HepG2 (cell line): ENCODE data around the gene SNX12. TPM values are rescaled to one million over a fixed set of nuclear protein-coding genes. Genes with fewer than 3 reads are reported as not detected.

Experiments used
- ATAC-seq: fragments of 200-7000 bp; cut with Tn5 transposase; 3 replicates; pipeline ENCODE4 v1.9.1; 2020; ENCODE audit warnings: mild to moderate bottlenecking, moderate library complexity
- BruUV-seq: library from RNA; stranded (reverse); fragments of 400-500 nt; replicated peaks from 2 replicates; lab custom pipeline; 2021; lab: Mats Ljungman, UMichigan
- CTCF ChIA-PET: fragments of 300-600 bp; formaldehyde crosslinking; extraction: SDS; loops from one replicate; lab custom pipeline; 2021; ENCODE audit warnings: low total read pairs, inconsistent platforms, low intra/inter-chr PET ratio; lab: Yijun Ruan, JAX
- POLR2A ChIA-PET: fragments of 350-600 bp; sonication (Branson Sonifier 250); formaldehyde crosslinking; loops from one replicate; lab custom pipeline; 2020; ENCODE audit warnings: antibody characterized with exemption, inconsistent platforms; lab: Yijun Ruan, JAX
- DNase-seq: peaks from one replicate; pipeline ENCODE4 v3.0.0-alpha.2; 2015; ENCODE audit warnings: low spot score
- FAIRE-seq: peaks from 3 replicates; lab custom pipeline; 2011; peaks lifted over from hg19 to GRCh38; lab: Jason Lieb, UNC
- H2AFZ ChIP-seq: one replicate; pipeline ENCODE4 v1.6.1; 2011; ENCODE audit warnings: low read length, inconsistent platforms
- H3K27ac ChIP-seq: fragments of 300-600 bp; 3 replicates; pipeline ENCODE4 v1.8.0; 2011; ENCODE audit warnings: mixed run types, mild to moderate bottlenecking, mixed read lengths, low read length, inconsistent platforms; ENCODE audit not compliant: insufficient read depth; ENCODE audit errors: extremely low read length
- H3K27me3 ChIP-seq, 2 experiments: fragments of 200-600 bp in 1 of 2; 2 replicates in 1 of 2; 3 replicates in 1 of 2; pipeline versions ENCODE4 v1.6.0 to v1.8.0; 2011; ENCODE audit warnings: low read length in 2 of 2, mild to moderate bottlenecking in 2 of 2, moderate library complexity in 2 of 2, inconsistent platforms in 1 of 2; ENCODE audit not compliant: insufficient read depth in 2 of 2, control insufficient read depth in 1 of 2
- H3K36me3 ChIP-seq, 2 experiments: fragments of 200-600 bp in 1 of 2; replicated peaks in 1 of 2; 2 replicates in 1 of 2; 3 replicates in 1 of 2; pipeline versions ENCODE4 v1.5.1 to v1.8.0; 2011; ENCODE audit warnings: low read length in 2 of 2, inconsistent platforms in 1 of 2; ENCODE audit not compliant: insufficient read depth in 2 of 2, control insufficient read depth in 1 of 2
- H3K4me1 ChIP-seq: 2 replicates; pipeline ENCODE4 v1.5.1; 2012; ENCODE audit warnings: low read length, inconsistent platforms; ENCODE audit not compliant: insufficient read depth
- H3K4me2 ChIP-seq: 2 replicates; pipeline ENCODE4 v1.6.0; 2011; ENCODE audit warnings: low read depth, low read length, inconsistent platforms
- H3K4me3 ChIP-seq, 3 experiments: fragments of 200-600 bp in 1 of 3; sonication (generic), shearing (Covaris generic) in 1 of 3; replicated peaks in 1 of 3; 2 replicates each; pipeline ENCODE4 v1.5.1; 2011 to 2016; ENCODE audit warnings: low read length in 3 of 3, inconsistent platforms in 2 of 3, low read depth in 2 of 3, mild to moderate bottlenecking in 2 of 3, control low read depth in 1 of 3, mixed read lengths in 1 of 3; ENCODE audit not compliant: insufficient read depth in 1 of 3
- H3K79me2 ChIP-seq: one replicate; pipeline ENCODE4 v1.6.1; 2011; ENCODE audit warnings: low read length, inconsistent platforms; ENCODE audit not compliant: insufficient read depth
- H3K9ac ChIP-seq: 2 replicates; pipeline ENCODE4 v1.6.0; 2011; ENCODE audit warnings: mild to moderate bottlenecking, low read depth, low read length, inconsistent platforms; ENCODE audit not compliant: insufficient read depth
- H3K9me3 ChIP-seq: 2 replicates; pipeline ENCODE4 v1.5.1; 2012; ENCODE audit warnings: mild to moderate bottlenecking, low read length
- H4K20me1 ChIP-seq: 2 replicates; pipeline ENCODE4 v1.6.0; 2011; ENCODE audit warnings: inconsistent platforms, mild to moderate bottlenecking, low read length, moderate library complexity; ENCODE audit not compliant: insufficient read depth
- CREM ChIP-seq, 2 experiments: sonication (generic) in 1 of 2; formaldehyde crosslinking in 1 of 2; IDR thresholded peaks; 2 replicates each; pipeline versions ENCODE4 v1.4.0 to v1.6.1; 2016 to 2020; ENCODE audit warnings: antibody characterized with exemption in 1 of 2, mild to moderate bottlenecking in 1 of 2, missing genetic modification reagents in 1 of 2
- MAFK ChIP-seq, 2 experiments: IDR thresholded peaks in 1 of 2; conservative IDR thresholded peaks in 1 of 2; 2 replicates each; pipeline ENCODE4 v1.6.1; 2011; ENCODE audit warnings: improper control_type of control experiment in 2 of 2, low read length in 2 of 2
- MBNL3 ChIP-seq: fragments of 250-450 bp; sonication (Bioruptor Pico); conservative IDR thresholded peaks from 2 replicates; pipeline ENCODE4 v1.8.0; 2022; ENCODE audit warnings: mild to moderate bottlenecking, inconsistent platforms
- NCOR1 ChIP-seq: fragments of 200-600 bp; sonication (generic); IDR thresholded peaks from 2 replicates; pipeline ENCODE4 v1.7.0; 2017; ENCODE audit warnings: antibody characterized with exemption, low read length, borderline replicate concordance
- NFRKB ChIP-seq: fragments of 450-650 bp; IDR thresholded peaks from 2 replicates; pipeline ENCODE4 v1.6.1; 2017
- NFYC ChIP-seq: IDR thresholded peaks from 2 replicates; pipeline ENCODE4 v1.6.1; 2016; ENCODE audit warnings: missing genetic modification reagents, missing compliant biosample characterization
- POLR2AphosphoS2 ChIP-seq: IDR thresholded peaks from 2 replicates; pipeline ENCODE4 v1.6.1; 2011; ENCODE audit warnings: low read depth, low read length, improper control_type of control experiment
- RBM39 ChIP-seq: fragments of 200-400 bp; formaldehyde crosslinking; IDR thresholded peaks from one replicate; pipeline ENCODE4 v1.6.1; 2018; ENCODE audit warnings: antibody characterized with exemption, mild to moderate bottlenecking, low read depth, low read length; ENCODE audit not compliant: poor library complexity, severe bottlenecking
- SNAPC5 ChIP-seq: sonication (generic); formaldehyde crosslinking; IDR thresholded peaks from 2 replicates; pipeline ENCODE4 v1.8.1; 2023; ENCODE audit warnings: mild to moderate bottlenecking, missing genetic modification reagents, borderline replicate concordance
- SOX5 ChIP-seq: IDR thresholded peaks from 2 replicates; pipeline ENCODE4 v1.6.1; 2016; ENCODE audit warnings: borderline replicate concordance
- TBP ChIP-seq: sonication (generic); formaldehyde crosslinking; IDR thresholded peaks from 2 replicates; pipeline ENCODE4 v1.5.0; 2020; ENCODE audit warnings: missing genetic modification reagents
- TGIF2 ChIP-seq: IDR thresholded peaks from 2 replicates; pipeline ENCODE4 v1.6.1; 2016; ENCODE audit warnings: control low read depth, missing compliant biosample characterization
- ZNF333 ChIP-seq: sonication (generic); formaldehyde crosslinking; IDR thresholded peaks from 2 replicates; pipeline ENCODE4 v1.4.0; 2020; ENCODE audit warnings: mild to moderate bottlenecking, missing genetic modification reagents, borderline replicate concordance
- ZNF367 ChIP-seq: sonication (generic); formaldehyde crosslinking; IDR thresholded peaks from 2 replicates; pipeline ENCODE4 v1.4.0; 2020; ENCODE audit warnings: missing genetic modification reagents, borderline replicate concordance
- ZNF557 ChIP-seq: sonication (generic); formaldehyde crosslinking; IDR thresholded peaks from 2 replicates; pipeline ENCODE4 v1.4.0; 2020; ENCODE audit warnings: missing genetic modification reagents
- ZNF792 ChIP-seq: IDR thresholded peaks from 2 replicates; pipeline ENCODE4 v1.6.1; 2016
- ZSCAN30 ChIP-seq: sonication (generic); formaldehyde crosslinking; IDR thresholded peaks from 2 replicates; pipeline ENCODE4 v1.5.0; 2020; ENCODE audit warnings: mild to moderate bottlenecking, missing genetic modification reagents
- WGBS: methylation state at CpG from one replicate; pipeline ENCODE4 v1.1.6; 2017; ENCODE audit warnings: low lambda C conversion rate; 5-methylcytosine and 5-hydroxymethylcytosine counted together
- in situ Hi-C: cut with HindIII; loops from 2 replicates; pipeline ENCODE4 v1.10.0; 2017; ENCODE audit warnings: low pct_unique_long_range_greater_than_20kb; ENCODE audit not compliant: extremely low pct_ligation_motif_present
- intact Hi-C: fragments of 100-400 bp; cut with micrococcal nuclease; formaldehyde crosslinking; loops from one replicate; pipeline ENCODE4 v1.10.0; 2022; ENCODE audit not compliant: unreplicated experiment
- polyA plus RNA-seq, 8 experiments: library from polyadenylated mRNA; depleted of rRNA in 3 of 8; stranded (reverse) in 7 of 8; unstranded in 1 of 8; fragments of >200 nt; fragmentation: Illumina TruSeq in 4 of 8; extraction: Trizol in 4 of 8; gene quantifications; 2 replicates each; pipeline versions ENCODE4 v1.2.1 to v1.2.3, GENCODE V29; 2011 to 2016; ENCODE audit warnings: low read depth in 4 of 8, missing spikeins in 1 of 8, mixed read lengths in 1 of 8; ENCODE audit not compliant: insufficient read depth in 1 of 8
- total RNA-seq, 5 experiments: library from RNA; depleted of rRNA; stranded (reverse); fragments of >200 nt; fragmentation: Illumina TruSeq; extraction: Trizol; gene quantifications; 2 replicates each; pipeline ENCODE4 v1.2.3, GENCODE V29; 2016; ENCODE audit warnings: low read depth in 1 of 5
- TF ChIP-seq, protein P1 (sequence below): IDR thresholded peaks from 2 replicates; pipeline ENCODE4 v1.6.1; 2016; ENCODE audit warnings: missing compliant biosample characterization, missing genetic modification reagents, borderline replicate concordance
- TF ChIP-seq, protein P2 (sequence below): sonication (generic); formaldehyde crosslinking; conservative IDR thresholded peaks from 2 replicates; pipeline ENCODE4 v1.8.0; 2022; ENCODE audit warnings: mild to moderate bottlenecking, moderate library complexity, missing genetic modification reagents

The SNX12 gene
- total and polyA plus RNA-seq, 2 of the 13 experiments (the other 11 are each of a cell fraction or from before 2014, with no cell fraction given) = 30.3 to 42.2 TPM

GRCh38 chrX:71098951-71099506 is 30.9 kb upstream of the SNX12 start:
- H3K79me2 ChIP-seq = no peaks in the 10 kb centered on the region
- FAIRE-seq (no peak), DNase-seq (no peak), ATAC-seq (no peak)
- 55% methylated on average over 4 of the region's 5 CpGs for WGBS
- no peak overlapping the region for H2AFZ ChIP-seq
- no peaks in the 10 kb centered on the region; a peak in 1 of 5 replicates for H3K27me3 ChIP-seq
- H4K20me1 ChIP-seq = no peaks in the 10 kb centered on the region
- BruUV-seq = no TSS peak
- no peaks in the 10 kb centered on the region for H3K36me3 ChIP-seq
- no peak overlapping the region for H3K27ac ChIP-seq
- intact Hi-C loops (loop anchor here (1.0 to 5.0 kb wide), 2 partner anchors 30 to 83 kb away; no protein-coding TSS in a partner anchor), in situ Hi-C loops (no loop called here)
- no peak overlapping the region for H3K9ac ChIP-seq
- no peak overlapping the region for H3K4me3 ChIP-seq
- no peaks in the 10 kb centered on the region for H3K9me3 ChIP-seq
- ChIA-PET POLR2A (interaction anchor here (1.2 kb wide), 1 partner anchor 19 kb away, joined by 4 read pairs; the partner anchor contains the start of gene MED12), CTCF (interaction anchor here (2.5 kb wide), 1 partner anchor 30 kb away, joined by 13 read pairs; no protein-coding TSS in a partner anchor)
- no peak overlapping the region for H3K4me2 ChIP-seq
- TF ChIP-seq MAFK (conservative IDR thresholded peaks at IDR 0.05 in 1 of 2, IDR thresholded peaks at IDR 0.05 in 1 of 2; ENCODE audit: low read length in 2 of 2) (no peak), POLR2AphosphoS2 (no peak), NFYC (CRISPR knock-in tag) (no peak), NCOR1 (no peak), ZNF557 (CRISPR knock-in tag) (no peak), RBM39 (no peak), ZSCAN30 (CRISPR knock-in tag) (no peak), ZNF792 (CRISPR knock-in tag) (no peak), TBP (CRISPR knock-in tag) (no peak), ZNF367 (CRISPR knock-in tag) (no peak), SNAPC5 (CRISPR knock-in tag) (no peak), NFRKB (no peak), MBNL3 (no peak), SOX5 (no peak), CREM (IDR thresholded peaks at IDR 0.05) (no peak), CREM (CRISPR knock-in tag; IDR thresholded peaks at IDR 0.05) (no peak), ZNF333 (no peak), TGIF2 (CRISPR knock-in tag) (no peak)
- TF ChIP-seq, protein P1, sequence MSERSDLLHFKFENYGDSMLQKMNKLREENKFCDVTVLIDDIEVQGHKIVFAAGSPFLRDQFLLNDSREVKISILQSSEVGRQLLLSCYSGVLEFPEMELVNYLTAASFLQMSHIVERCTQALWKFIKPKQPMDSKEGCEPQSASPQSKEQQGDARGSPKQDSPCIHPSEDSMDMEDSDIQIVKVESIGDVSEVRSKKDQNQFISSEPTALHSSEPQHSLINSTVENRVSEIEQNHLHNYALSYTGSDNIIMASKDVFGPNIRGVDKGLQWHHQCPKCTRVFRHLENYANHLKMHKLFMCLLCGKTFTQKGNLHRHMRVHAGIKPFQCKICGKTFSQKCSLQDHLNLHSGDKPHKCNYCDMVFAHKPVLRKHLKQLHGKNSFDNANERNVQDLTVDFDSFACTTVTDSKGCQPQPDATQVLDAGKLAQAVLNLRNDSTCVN (CRISPR knock-in tag) = no peak
- TF ChIP-seq, protein P2, sequence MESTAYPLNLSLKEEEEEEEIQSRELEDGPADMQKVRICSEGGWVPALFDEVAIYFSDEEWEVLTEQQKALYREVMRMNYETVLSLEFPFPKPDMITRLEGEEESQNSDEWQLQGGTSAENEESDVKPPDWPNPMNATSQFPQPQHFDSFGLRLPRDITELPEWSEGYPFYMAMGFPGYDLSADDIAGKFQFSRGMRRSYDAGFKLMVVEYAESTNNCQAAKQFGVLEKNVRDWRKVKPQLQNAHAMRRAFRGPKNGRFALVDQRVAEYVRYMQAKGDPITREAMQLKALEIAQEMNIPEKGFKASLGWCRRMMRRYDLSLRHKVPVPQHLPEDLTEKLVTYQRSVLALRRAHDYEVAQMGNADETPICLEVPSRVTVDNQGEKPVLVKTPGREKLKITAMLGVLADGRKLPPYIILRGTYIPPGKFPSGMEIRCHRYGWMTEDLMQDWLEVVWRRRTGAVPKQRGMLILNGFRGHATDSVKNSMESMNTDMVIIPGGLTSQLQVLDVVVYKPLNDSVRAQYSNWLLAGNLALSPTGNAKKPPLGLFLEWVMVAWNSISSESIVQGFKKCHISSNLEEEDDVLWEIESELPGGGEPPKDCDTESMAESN (CRISPR knock-in tag) = no peak
- H3K4me1 ChIP-seq = peaks cover 44% of the 10 kb centered on the region
